Fibroblast of the aortic adventitia (primary cell): Measurements from ENCODE around the gene EXOC4. TPM values are rescaled to one million over a fixed set of nuclear protein-coding genes. Genes with fewer than 3 reads are reported as not detected.

Experiments
- DNase-seq: peaks from one replicate; pipeline ENCODE4 v3.0.0-alpha.2; 2010; ENCODE audit warnings: low read depth
- H3K4me3 ChIP-seq: 2 replicates; pipeline ENCODE4 v1.5.1; 2011; ENCODE audit warnings: low read depth, mild to moderate bottlenecking, control low read depth, low read length, moderate library complexity
- CTCF ChIP-seq: IDR thresholded peaks from 2 replicates; pipeline ENCODE4 v1.5.1; 2011; ENCODE audit warnings: mild to moderate bottlenecking, low read length, control low read depth, inconsistent platforms; ENCODE audit not compliant: insufficient read depth
- total RNA-seq: library from RNA; depleted of rRNA; stranded (reverse); fragments of >200 nt; gene quantifications from 2 replicates; pipeline ENCODE4 v1.2.3, GENCODE V29; 2012; ENCODE audit warnings: low replicate concordance

Gene EXOC4
- total RNA-seq, 1 donor = 105 TPM

DNA sequence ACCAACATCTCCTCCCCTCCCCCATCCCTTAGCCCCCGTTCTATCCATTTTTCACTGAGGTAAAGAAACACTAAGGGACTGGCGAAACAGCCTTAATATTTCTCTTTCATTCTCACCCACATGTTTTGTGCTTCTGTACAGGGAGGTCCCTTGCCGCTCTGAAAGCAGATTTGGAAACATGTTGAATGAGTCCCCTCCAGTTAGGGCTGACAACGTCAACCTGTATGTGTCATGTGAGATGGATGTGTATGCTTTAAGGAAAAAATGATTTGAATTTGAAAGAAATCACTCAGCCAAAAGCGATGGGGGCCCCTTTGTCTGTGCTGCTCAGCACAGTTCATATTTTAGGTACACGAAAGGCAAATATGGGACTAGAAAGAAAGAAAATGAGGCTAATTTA is 560.0 kb downstream of the EXOC4 start:
- H3K4me3 ChIP-seq = no peak overlapping the region
- no peak for TF ChIP-seq CTCF
- DNase-seq = no peak

- no peak overlapping the region for H3K4me3 ChIP-seq
- no peak for TF ChIP-seq CTCF
- no peak for DNase-seq
Observed at GRCh38 chr7:133815611-133816210, 562.8 kb downstream of the EXOC4 start.

GRCh38 chr7:133819695-133820094 is 566.8 kb downstream of the EXOC4 start:
- no peak for DNase-seq
- no peak overlapping the region for H3K4me3 ChIP-seq
- no peak for TF ChIP-seq CTCF

- no peak for DNase-seq
- H3K4me3 ChIP-seq = no peak overlapping the region
- TF ChIP-seq CTCF = no peak
Observed at GRCh38 chr7:133820584-133820983, 567.7 kb downstream of the EXOC4 start.

DNA sequence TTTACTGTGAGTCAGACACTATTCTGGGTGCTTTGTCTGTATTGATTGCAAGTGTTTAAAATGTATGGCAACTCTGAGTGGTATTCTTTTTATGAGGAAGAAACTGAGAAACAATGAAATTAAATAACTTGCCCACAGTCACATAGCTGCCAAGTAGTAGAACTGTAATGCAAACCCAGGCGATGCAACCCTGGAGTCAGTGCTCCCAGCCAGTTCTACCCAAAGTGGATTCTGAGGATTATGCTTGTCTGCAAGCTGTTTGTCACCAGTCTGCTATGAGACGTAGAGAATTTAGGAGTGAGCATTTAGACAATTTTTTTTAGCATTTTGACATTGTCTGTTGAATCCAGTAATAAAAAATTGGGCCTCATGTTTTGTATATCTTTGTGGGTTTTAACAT is 568.3 kb downstream of the EXOC4 start:
- no peak for TF ChIP-seq CTCF
- H3K4me3 ChIP-seq = no peak overlapping the region
- DNase-seq = no peak

DNA sequence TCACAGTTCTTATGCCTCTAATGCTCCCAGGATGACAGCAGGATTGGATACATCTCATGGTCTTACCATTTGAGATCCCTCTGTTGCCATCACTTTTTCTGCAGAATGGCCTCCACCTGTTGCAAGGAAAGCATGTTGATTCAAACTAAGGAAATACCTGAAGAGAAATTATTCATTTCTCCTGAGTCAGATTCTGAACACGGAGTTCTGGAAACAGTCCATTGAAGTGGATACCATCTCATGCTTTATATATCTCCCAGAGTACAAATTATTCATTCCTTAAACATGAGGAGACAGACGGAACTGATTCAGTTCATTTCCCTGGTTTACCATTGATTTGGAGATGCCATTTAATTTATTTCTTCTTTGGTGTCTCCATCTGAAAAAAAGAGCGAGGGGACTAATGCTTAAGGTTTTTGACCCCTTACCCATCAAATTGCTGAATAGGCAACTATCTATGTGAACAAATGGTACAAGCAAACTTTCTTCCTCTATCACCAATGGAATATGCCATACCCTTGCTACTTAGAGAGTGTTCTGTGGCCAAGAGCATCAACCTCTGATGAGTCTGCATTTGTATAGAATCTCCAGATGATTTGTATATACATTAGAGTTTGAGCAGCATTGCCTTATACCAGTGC is 569.2 kb downstream of the EXOC4 start:
- DNase-seq = no peak
- H3K4me3 ChIP-seq = no peak overlapping the region
- no peak for TF ChIP-seq CTCF

- H3K4me3 ChIP-seq = no peak overlapping the region
- TF ChIP-seq CTCF = no peak
- DNase-seq = no peak
Observed at GRCh38 chr7:133822868-133823552, 570.1 kb downstream of the EXOC4 start.
